DOHH2 (cell line): ENCODE results near the gene ADAM8.
"Not testable (repeated sequence)": the region's sequence is repeated elsewhere in the genome, so short reads cannot be mapped to it uniquely, and the experiment has no call there.

Experiments used
- H3F3A ChIP-seq: fragments of 200-600 bp; sonication (generic), shearing (Covaris generic); 2 replicates; pipeline ENCODE4 v1.6.0; 2016; ENCODE audit warnings: antibody characterized with exemption, mild to moderate bottlenecking; ENCODE audit not compliant: control insufficient read depth, insufficient read depth
- H3K27ac ChIP-seq: fragments of 200-600 bp; sonication (generic); 2 replicates; pipeline ENCODE4 v1.5.1; 2014; ENCODE audit warnings: low read depth, mild to moderate bottlenecking, low read length, moderate library complexity
- H3K27me3 ChIP-seq: fragments of 200-600 bp; sonication (generic); 2 replicates; pipeline ENCODE4 v1.6.1; 2014; ENCODE audit warnings: mild to moderate bottlenecking, low read length, mixed read lengths; ENCODE audit not compliant: control insufficient read depth
- H3K36me3 ChIP-seq: fragments of 200-600 bp; sonication (generic); 2 replicates; pipeline ENCODE4 v1.6.1; 2014; ENCODE audit warnings: mild to moderate bottlenecking, low read length, moderate library complexity, mixed read lengths; ENCODE audit not compliant: control insufficient read depth
- H3K4me1 ChIP-seq: fragments of 200-600 bp; sonication (generic); 2 replicates; pipeline ENCODE4 v1.6.1; 2014; ENCODE audit warnings: mild to moderate bottlenecking, low read length, mixed read lengths; ENCODE audit not compliant: control insufficient read depth
- H3K4me2 ChIP-seq: fragments of 200-600 bp; sonication (generic); 2 replicates; pipeline ENCODE4 v1.6.0; 2014; ENCODE audit warnings: mild to moderate bottlenecking, low read length, moderate library complexity
- H3K4me3 ChIP-seq: fragments of 200-600 bp; sonication (generic); 2 replicates; pipeline ENCODE4 v1.5.1; 2014; ENCODE audit warnings: mild to moderate bottlenecking, low read length, mixed read lengths
- H3K79me2 ChIP-seq: fragments of 200-600 bp; sonication (generic); 2 replicates; pipeline ENCODE4 v1.6.1; 2014; ENCODE audit warnings: mild to moderate bottlenecking, low read length, mixed read lengths; ENCODE audit not compliant: control insufficient read depth
- H3K9me2 ChIP-seq: fragments of 200-600 bp; sonication (generic); replicated peaks from 2 replicates; pipeline ENCODE4 v1.6.1; 2014; ENCODE audit warnings: mild to moderate bottlenecking, low read length, mixed read lengths; ENCODE audit not compliant: control insufficient read depth
- H3K9me3 ChIP-seq: fragments of 200-600 bp; sonication (generic); 2 replicates; pipeline ENCODE4 v1.6.1; 2014; ENCODE audit warnings: antibody characterized with exemption, low read length, mixed read lengths; ENCODE audit not compliant: control insufficient read depth, insufficient read depth
- H4K20me1 ChIP-seq: fragments of 200-600 bp; sonication (generic); 2 replicates; pipeline ENCODE4 v1.6.0; 2014; ENCODE audit warnings: low read depth, mild to moderate bottlenecking, antibody characterized with exemption, low read length, moderate library complexity; ENCODE audit not compliant: control insufficient read depth, insufficient read depth
- EZH2phosphoT487 ChIP-seq: fragments of 200-600 bp; sonication (generic); IDR thresholded peaks from 2 replicates; pipeline ENCODE4 v1.6.1; 2017; ENCODE audit warnings: borderline replicate concordance, mild to moderate bottlenecking, antibody characterized with exemption, low read length, moderate library complexity, mixed read lengths
- TF ChIP-seq, protein P1 (sequence below): fragments of 200-600 bp; sonication (generic); IDR thresholded peaks from one replicate; pipeline ENCODE4 v1.5.1; 2014; ENCODE audit warnings: antibody characterized with exemption, mild to moderate bottlenecking, low read depth, low read length; ENCODE audit not compliant: poor library complexity, severe bottlenecking

ADAM8 gene

DNA sequence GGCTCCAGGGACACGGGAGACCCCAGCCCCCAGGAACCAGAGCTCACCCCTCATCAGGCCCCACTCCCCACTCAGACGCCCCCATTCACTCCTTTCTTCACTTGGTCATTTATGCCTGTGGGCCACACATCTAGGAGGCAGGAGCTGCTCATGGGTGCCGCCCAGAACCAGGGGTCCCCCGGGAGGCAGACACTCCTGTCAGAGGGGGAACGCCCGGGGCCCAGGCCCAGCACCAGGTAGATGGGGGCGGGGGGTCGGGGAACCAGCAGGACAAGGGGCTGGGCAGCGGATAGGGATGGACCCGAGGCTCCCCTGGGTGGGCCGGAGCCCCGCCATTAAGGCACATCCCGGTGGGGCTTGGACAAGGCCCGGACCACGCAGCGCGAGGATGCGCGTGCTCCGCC is 48.2 kb upstream of the ADAM8 start:
- Histone ChIP-seq H3K27ac (no peak overlapping the region), H3K4me2 (peak overlapping the region; percentile 43), H3K9me3 (peaks cover 3% of the 10 kb centered on the region; the same call in 1 of the 2 replicates), H3K36me3 (no peaks in the 10 kb centered on the region), H3K9me2 (no peaks in the 10 kb centered on the region), H3K4me3 (no peak overlapping the region), H4K20me1 (no peaks in the 10 kb centered on the region), H3F3A (peaks cover 3% of the 10 kb centered on the region; the same call in 1 of the 2 replicates), H3K4me1 (peaks cover 9% of the 10 kb centered on the region), H3K79me2 (no peaks in the 10 kb centered on the region), H3K27me3 (peaks cover 29% of the 10 kb centered on the region)
- no peak for TF ChIP-seq EZH2phosphoT487
- TF ChIP-seq, protein P1, sequence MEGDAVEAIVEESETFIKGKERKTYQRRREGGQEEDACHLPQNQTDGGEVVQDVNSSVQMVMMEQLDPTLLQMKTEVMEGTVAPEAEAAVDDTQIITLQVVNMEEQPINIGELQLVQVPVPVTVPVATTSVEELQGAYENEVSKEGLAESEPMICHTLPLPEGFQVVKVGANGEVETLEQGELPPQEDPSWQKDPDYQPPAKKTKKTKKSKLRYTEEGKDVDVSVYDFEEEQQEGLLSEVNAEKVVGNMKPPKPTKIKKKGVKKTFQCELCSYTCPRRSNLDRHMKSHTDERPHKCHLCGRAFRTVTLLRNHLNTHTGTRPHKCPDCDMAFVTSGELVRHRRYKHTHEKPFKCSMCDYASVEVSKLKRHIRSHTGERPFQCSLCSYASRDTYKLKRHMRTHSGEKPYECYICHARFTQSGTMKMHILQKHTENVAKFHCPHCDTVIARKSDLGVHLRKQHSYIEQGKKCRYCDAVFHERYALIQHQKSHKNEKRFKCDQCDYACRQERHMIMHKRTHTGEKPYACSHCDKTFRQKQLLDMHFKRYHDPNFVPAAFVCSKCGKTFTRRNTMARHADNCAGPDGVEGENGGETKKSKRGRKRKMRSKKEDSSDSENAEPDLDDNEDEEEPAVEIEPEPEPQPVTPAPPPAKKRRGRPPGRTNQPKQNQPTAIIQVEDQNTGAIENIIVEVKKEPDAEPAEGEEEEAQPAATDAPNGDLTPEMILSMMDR = no peak

DNA sequence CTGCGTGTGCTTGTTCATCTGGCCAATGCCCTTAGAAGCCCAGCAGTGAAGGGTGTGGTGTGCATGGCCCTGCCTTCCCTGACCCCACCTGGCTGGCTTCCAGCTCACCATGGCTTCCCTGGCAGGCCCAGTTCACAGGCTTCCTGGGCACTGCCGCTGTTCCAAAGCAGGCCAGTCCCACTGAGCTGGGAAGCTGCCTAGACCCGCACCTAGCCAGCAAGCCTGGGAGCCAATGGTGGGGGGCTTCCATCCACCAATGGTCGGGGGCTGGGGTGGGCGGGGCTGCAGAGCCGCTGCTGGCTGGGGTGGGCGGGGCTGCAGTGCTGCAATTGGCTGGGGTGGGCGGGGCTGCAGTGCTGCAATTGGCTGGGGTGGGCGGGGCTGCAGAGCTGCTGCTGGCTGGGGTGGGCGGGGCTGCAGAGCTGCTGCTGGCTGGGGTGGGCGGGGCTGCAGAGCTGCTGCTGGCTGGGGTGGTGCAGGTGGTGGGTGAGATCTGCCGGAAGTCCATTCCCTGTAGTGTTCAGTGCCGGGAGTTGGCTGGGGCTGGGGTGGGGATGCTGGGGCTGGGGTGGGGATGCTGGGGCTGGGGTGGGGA is 47.6 kb upstream of the ADAM8 start:
- H3K4me1 ChIP-seq = peaks cover 4% of the 10 kb centered on the region
- no peaks in the 10 kb centered on the region for H4K20me1 ChIP-seq
- no peak overlapping the region for H3K4me3 ChIP-seq
- H3K4me2 ChIP-seq = peak overlapping the region; percentile 21; the same call in 1 of the 2 replicates
- no peaks in the 10 kb centered on the region for H3K36me3 ChIP-seq
- peaks cover 26% of the 10 kb centered on the region for H3K27me3 ChIP-seq
- H3F3A ChIP-seq = 0 out of 2 replicates have a peak, but pooled peaks cover 3% of the 10 kb centered on the region
- H3K27ac ChIP-seq = no peak overlapping the region
- no peaks in the 10 kb centered on the region for H3K9me2 ChIP-seq
- TF ChIP-seq, protein P1 = no peak
- TF ChIP-seq EZH2phosphoT487 = no peak
- no peaks in the 10 kb centered on the region for H3K79me2 ChIP-seq
- H3K9me3 ChIP-seq = peaks cover 3% of the 10 kb centered on the region; the same call in 1 of the 2 replicates

DNA sequence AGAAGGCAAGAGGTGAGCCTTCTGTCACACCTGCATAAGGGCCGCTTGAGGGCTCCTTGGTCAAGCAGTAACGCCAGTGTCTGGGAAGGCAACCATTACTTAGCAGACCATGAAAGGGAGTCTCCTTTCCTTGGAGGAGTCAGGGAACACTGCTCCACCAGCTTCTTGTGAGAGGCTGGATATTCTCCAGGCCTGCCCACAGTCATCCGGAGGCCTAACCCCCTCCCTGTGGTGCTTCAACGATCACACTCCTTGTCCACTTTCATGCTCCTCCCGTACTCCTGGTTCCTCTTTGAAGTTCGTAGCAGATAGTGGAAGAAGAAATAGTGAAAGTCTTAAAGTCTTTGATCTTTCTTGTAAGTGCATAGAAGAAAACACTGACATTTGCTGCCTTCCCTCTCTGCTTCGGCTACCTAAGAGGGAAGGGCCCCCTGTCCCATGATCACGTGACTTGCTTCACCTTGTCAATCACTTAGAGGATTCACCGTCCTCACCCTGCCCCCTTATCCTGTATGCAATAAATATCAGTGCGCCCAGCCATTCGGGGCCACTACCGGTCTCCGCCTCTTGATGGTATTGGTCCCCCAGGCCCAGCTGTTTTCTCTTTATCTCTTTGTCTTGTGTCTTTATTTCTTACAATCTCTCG is 45.5 kb upstream of the ADAM8 start:
- H3K9me2 ChIP-seq = not testable (repeated sequence)
- peaks cover 14% of the 10 kb centered on the region for H3K27me3 ChIP-seq

DNA sequence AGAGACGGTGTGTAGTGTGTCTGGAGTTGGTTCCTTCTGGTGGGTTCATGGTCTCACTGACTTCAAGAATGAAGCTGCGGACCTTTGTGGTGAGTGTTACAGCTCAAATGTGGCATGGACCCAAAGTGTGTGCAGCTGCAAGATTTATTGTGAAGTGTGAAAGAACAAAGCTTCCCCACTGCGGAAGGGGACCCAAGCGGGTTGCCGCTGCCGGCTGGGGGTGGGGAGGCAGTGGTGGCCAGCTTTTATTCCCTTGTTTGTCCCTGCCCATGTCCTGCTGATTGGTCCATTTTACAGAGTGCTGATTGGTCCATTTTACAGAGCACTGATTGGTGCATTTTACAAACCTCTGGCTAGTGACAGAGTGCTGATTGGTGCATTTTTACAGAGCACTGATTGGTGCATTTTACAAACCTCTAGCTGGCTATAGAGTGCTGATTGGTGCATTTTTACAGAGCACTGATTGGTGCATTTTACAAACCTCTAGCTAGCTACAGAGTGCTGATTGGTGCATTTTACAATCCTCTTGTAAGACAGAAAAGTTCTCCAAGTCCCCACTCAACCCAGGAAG is 44.3 kb upstream of the ADAM8 start:
- H3K4me3 ChIP-seq, H3K79me2 ChIP-seq, H3K27ac ChIP-seq, H3K4me1 ChIP-seq, H4K20me1 ChIP-seq, H3F3A ChIP-seq, H3K36me3 ChIP-seq, H3K9me2 ChIP-seq, H3K4me2 ChIP-seq, H3K9me3 ChIP-seq, H3K27me3 ChIP-seq: not testable (repeated sequence)

More for the DNA sequence above, 45.5 kb upstream of the ADAM8 start:
- H3K4me1 ChIP-seq, H3K4me2 ChIP-seq, H3F3A ChIP-seq, H3K79me2 ChIP-seq, H4K20me1 ChIP-seq, H3K27ac ChIP-seq, H3K36me3 ChIP-seq, H3K4me3 ChIP-seq, H3K9me3 ChIP-seq: not testable (repeated sequence)
